H1 (cell line): Measurements from ENCODE around the gene ZXDC. TPM values are rescaled to one million over a fixed set of nuclear protein-coding genes. Genes with fewer than 3 reads are reported as not detected.

Experiments used
- CBX8 ChIP-seq: fragments of 300-800, 300-1000 bp; sonication (generic); IDR thresholded peaks from 2 replicates; pipeline ENCODE4 v1.7.1; 2016; ENCODE audit warnings: low read depth, low read length, borderline replicate concordance
- EZH2 ChIP-seq: fragments of 200-600 bp; sonication (generic); IDR thresholded peaks from 2 replicates; pipeline ENCODE4 v1.7.1; 2012; ENCODE audit warnings: low read depth, mild to moderate bottlenecking, moderate library complexity, low read length, inconsistent platforms; ENCODE audit not compliant: severe bottlenecking
- HDAC6 ChIP-seq: IDR thresholded peaks from one replicate; pipeline ENCODE4 v1.7.1; 2012; ENCODE audit warnings: low read depth, mild to moderate bottlenecking, inconsistent platforms, low read length, moderate library complexity
- SAP30 ChIP-seq: fragments of 300-600 bp; sonication (generic); IDR thresholded peaks from 2 replicates; pipeline ENCODE4 v1.7.1; 2012; ENCODE audit warnings: low read length, moderate library complexity, mild to moderate bottlenecking, inconsistent platforms; ENCODE audit not compliant: insufficient read depth, insufficient replicate concordance
- TAF1 ChIP-seq: IDR thresholded peaks from 2 replicates; pipeline ENCODE4 v1.6.1; 2011; ENCODE audit warnings: mild to moderate bottlenecking, low read depth, low read length
- polyA plus RNA-seq, 7 experiments: library from polyadenylated mRNA; depleted of rRNA in 3 of 7; stranded (reverse) in 5 of 7; unstranded in 2 of 7; fragments of >200 nt in 5 of 7; fragments of 200-250 nt in 2 of 7; gene quantifications; 1 replicate in 5 of 7; 2 replicates in 1 of 7; 4 replicates in 1 of 7; pipeline versions ENCODE4 v1.2.1 to v1.2.3, GENCODE V29; 2011 to 2013; ENCODE audit warnings: missing spikeins in 2 of 7, mixed read lengths in 2 of 7
- total RNA-seq: library from RNA; stranded (reverse); fragmentation: NEBNext Ultra II Directional; extraction: Animal tissue kit (Norgen Biotek cat#: 25700); gene quantifications from 2 replicates; pipeline ENCODE4 v1.2.1, GENCODE V29; 2021

Gene ZXDC
- total and polyA plus RNA-seq, 2 of the 8 experiments (the other 6 are each of a cell fraction or from before 2014, with no cell fraction given): 12.7 to 24.3 TPM

DNA sequence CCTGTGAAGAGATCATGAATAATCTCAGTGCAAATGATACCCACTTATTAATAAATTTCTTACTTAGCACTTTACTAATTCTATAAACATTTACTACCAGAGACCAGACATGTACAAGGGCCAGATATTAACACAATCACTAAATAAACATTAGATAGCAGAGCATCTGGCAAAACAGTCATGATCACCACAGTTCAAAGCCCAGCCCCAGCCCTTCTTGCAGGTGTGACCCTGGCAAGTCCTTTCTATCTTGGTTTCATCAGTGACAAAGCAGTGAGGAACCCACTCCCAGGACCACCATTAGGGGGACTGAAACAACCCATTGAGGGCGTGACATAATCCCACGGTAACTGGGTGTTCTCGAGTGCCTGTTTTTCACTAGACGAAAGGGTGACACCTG, 11.6 kb downstream of the ZXDC start (continued):
- TF ChIP-seq HDAC6: no peak
- no peak for TF ChIP-seq CBX8
- no peak for TF ChIP-seq TAF1
- no peak for TF ChIP-seq SAP30
- no peak for TF ChIP-seq EZH2
